Body of pancreas (tissue), 4 donors: ENCODE data around the gene SPDYE6.
"Not testable (repeated sequence)": the region's sequence is repeated elsewhere in the genome, so short reads cannot be mapped to it uniquely, and the experiment has no call there.

Experiments used
- CTCF ChIP-seq, 7 experiments: fragments of 450-650 bp in 4 of 7; fragments of 200-600 bp in 3 of 7; sonication (generic) in 3 of 7; IDR thresholded peaks; one replicate each; pipeline ENCODE4 v1.5.1; 2016 to 2019; ENCODE audit warnings: antibody characterized with exemption in 7 of 7
- POLR2A ChIP-seq, 3 donors: fragments of 450-650 bp; IDR thresholded peaks; one replicate each; pipeline ENCODE4 v1.6.1; 2016; ENCODE audit warnings: antibody characterized with exemption in 3 of 3, mild to moderate bottlenecking in 2 of 3

GRCh38 chr7:102327183-102327582, 29.1 kb downstream of the SPDYE6 start:
- TF ChIP-seq CTCF, POLR2A (IDR thresholded peaks at IDR 0.05): not testable (repeated sequence)
